SK-N-MC (cell line): ENCODE data around the gene DNAL1.
A peak's percentile ranks its signal among the peaks of the same experiment; 100 is the strongest.

Experiments
- DNase-seq: peaks from one replicate; pipeline ENCODE4 v3.0.0-alpha.2; 2011; ENCODE audit warnings: low read depth, low spot score
- H3K27ac ChIP-seq: fragments of 200-600 bp; sonication (generic); 2 replicates; pipeline ENCODE4 v1.5.1; 2016; ENCODE audit warnings: mixed run types
- H3K36me3 ChIP-seq: fragments of 200-600 bp; sonication (generic); 2 replicates; pipeline ENCODE4 v1.6.1; 2017; ENCODE audit warnings: antibody characterized with exemption, low read length, mixed read lengths; ENCODE audit not compliant: insufficient read depth
- H3K4me3 ChIP-seq: fragments of 200-600 bp; sonication (generic); 2 replicates; pipeline ENCODE4 v1.5.1; 2016
- H3K9ac ChIP-seq: fragments of 200-600 bp; sonication (generic); 2 replicates; pipeline ENCODE4 v1.8.0; 2017; ENCODE audit warnings: mixed run types, mixed read lengths; ENCODE audit not compliant: insufficient read length
- H3K9me3 ChIP-seq: fragments of 200-600 bp; sonication (generic); 2 replicates; pipeline ENCODE4 v1.6.1; 2017; ENCODE audit warnings: low read depth, mild to moderate bottlenecking, antibody characterized with exemption, low read length, moderate library complexity, mixed read lengths
- EZH2 ChIP-seq: fragments of 200-600 bp; sonication (generic); IDR thresholded peaks from one replicate; pipeline ENCODE4 v1.6.1; 2017; ENCODE audit warnings: antibody characterized with exemption
- FOXP2 ChIP-seq: optimal IDR thresholded peaks from 2 replicates; pipeline ENCODE3; 2011; ENCODE audit warnings: mild to moderate bottlenecking, moderate library complexity; ENCODE audit not compliant: insufficient read depth; ENCODE audit errors: extremely low read length, control extremely low read depth
- POLR2AphosphoS5 ChIP-seq: IDR thresholded peaks from 2 replicates; pipeline ENCODE4 v1.6.1; 2012; ENCODE audit warnings: mild to moderate bottlenecking, low read depth, low read length, borderline replicate concordance

DNAL1 gene, protein sequence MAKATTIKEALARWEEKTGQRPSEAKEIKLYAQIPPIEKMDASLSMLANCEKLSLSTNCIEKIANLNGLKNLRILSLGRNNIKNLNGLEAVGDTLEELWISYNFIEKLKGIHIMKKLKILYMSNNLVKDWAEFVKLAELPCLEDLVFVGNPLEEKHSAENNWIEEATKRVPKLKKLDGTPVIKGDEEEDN

DNA sequence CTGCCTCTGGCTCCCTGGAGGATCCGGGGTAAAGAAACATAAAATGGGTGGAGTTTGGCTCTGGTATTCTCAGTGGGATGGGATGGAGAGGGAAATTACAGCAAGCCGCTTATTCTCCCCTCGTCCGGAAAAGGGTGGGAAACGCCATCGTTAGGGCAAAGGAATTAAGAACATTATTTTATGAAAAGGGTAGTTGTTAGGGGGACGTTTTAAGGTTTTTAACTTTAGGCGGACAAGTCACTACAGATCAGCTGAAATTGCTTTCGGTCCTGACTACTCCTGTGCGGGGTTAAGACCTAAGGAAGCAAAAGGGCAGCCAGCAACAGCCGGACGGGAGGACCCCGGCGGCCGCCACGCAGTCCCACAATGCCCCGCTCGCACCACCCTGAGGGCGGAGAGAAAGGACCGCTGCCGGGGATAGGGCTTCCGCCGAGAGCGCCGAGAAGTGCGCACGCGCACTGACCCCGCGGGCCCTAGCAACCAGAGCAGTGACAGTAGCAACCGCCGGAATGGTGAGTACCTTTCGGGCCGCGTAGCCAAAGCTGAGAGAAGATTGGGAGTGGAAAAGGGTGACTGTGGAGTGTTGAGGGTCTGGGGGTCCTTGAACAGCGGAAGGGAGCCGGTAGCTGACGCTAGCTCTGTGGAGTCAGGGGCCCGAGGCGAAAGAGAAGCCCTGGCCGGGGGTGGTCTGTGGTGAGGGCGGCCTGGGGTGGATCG lies at the start of gene DNAL1:
Gene DNAL1 (plus strand): TSS at position 456 of the 717 bp plus-strand sequence. CDS start 54 bp downstream, at position 510.
- Histone ChIP-seq H3K9me3 (no peaks in the 10 kb centered on the region), H3K4me3 (peak within 1 kb of the TSS; percentile 88), H3K36me3 (no peaks in the 10 kb centered on the region), H3K9ac (peak within 1 kb of the TSS; percentile 76), H3K27ac (peak within 1 kb of the TSS; percentile 33; the same call in 1 of the 2 replicates)
- peak; percentile 14 for DNase-seq
- TF ChIP-seq FOXP2, result no peak
- no peak for TF ChIP-seq EZH2
- TF ChIP-seq POLR2AphosphoS5, result peak; percentile 93

DNA sequence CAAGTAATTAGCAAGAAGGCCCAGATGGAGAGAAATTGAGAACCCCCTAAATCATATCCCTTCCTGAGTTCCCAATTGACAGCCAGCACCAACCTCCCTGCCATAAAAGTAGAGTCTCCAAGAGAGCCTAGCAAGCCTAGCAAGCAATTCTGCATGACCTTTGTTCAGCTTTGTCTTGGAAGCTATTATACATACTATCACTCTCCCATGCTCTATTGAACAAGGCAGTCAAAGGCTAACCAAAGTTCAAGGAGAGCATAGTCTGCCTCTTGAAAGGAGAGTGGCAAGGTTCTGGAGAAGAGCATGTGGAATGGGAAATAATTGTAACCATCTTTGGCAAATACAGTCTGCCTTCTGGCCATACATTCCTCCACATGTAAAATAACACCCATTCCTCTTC lies 45.3 kb upstream of the DNAL1 start:
- no peak overlapping the region for H3K9ac ChIP-seq
- H3K4me3 ChIP-seq, result no peak overlapping the region
- TF ChIP-seq POLR2AphosphoS5 (no peak), FOXP2 (no peak), EZH2 (no peak)
- no peaks in the 10 kb centered on the region for H3K36me3 ChIP-seq
- H3K9me3 ChIP-seq, result no peaks in the 10 kb centered on the region
- no peak for DNase-seq
- H3K27ac ChIP-seq, result no peak overlapping the region

DNA sequence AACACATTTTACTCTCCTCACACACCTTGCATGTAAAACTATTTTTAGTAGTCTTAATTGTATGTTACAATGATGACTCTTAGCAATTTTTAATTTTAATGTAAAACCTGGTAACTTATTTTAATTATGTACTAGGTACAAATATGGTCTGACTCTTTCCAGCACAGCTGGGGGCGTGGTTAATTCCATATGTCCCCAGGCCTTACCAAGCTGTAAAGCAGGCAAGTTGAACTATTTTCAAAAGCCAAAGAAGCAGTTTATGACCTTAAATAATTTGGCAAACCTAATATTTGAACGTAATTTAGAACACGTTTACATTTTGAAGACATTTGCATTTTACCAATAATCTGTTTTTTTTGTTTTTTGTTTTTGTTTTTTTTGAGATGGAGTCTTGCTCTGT lies 41.8 kb upstream of the DNAL1 start:
- H3K27ac ChIP-seq, result no peak overlapping the region
- no peaks in the 10 kb centered on the region for H3K9me3 ChIP-seq
- no peaks in the 10 kb centered on the region for H3K36me3 ChIP-seq
- no peak for TF ChIP-seq POLR2AphosphoS5
- TF ChIP-seq EZH2, result no peak
- no peak overlapping the region for H3K4me3 ChIP-seq
- DNase-seq, result no peak
- H3K9ac ChIP-seq, result no peak overlapping the region

DNA sequence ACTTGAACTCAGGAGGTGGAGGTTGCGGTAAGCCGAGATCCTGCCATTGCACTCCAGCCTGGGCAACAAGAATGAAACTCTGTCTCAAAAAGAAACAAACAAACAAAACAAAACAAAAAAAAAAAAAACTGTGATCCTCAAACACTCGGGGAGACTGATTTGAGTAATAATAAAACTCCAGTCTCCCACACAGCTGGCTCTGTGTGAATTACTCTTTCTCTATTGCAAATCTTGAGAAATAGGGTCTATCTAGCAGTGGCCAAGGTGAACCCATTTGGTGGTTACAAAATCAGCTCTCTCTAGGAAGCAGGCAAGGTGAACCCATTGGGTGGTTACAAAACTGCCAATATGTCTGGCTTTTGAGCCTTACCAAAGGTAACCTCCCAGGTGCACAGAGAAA lies 38.5 kb upstream of the DNAL1 start:
- H3K36me3 ChIP-seq, result no peaks in the 10 kb centered on the region
- no peak overlapping the region for H3K4me3 ChIP-seq
- no peak for TF ChIP-seq EZH2
- no peak for TF ChIP-seq FOXP2
- no peak overlapping the region for H3K9ac ChIP-seq
- H3K27ac ChIP-seq, result no peak overlapping the region
- no peaks in the 10 kb centered on the region for H3K9me3 ChIP-seq
- no peak for DNase-seq

DNA sequence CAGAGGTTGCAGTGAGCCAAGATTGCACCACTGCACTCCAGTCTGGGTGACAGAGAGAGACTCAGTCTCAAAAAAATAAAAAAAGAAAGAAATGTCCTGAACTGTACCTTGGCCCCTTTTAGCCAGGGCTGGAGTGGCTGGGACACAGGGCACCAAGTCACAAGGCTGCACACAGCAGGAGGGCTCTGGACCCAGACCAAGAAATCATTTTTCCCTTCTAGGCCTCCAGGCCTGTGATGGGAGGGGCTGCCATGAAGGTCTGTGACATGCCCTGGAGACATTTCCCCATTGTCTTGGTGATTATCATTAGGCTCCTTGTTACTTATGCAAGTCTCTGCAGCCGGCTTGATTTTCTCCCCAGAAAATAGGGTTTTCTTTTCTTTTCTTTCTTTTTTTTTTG lies 37.5 kb upstream of the DNAL1 start:
- Histone ChIP-seq H3K9me3 (no peaks in the 10 kb centered on the region), H3K36me3 (no peaks in the 10 kb centered on the region), H3K9ac (no peak overlapping the region), H3K27ac (no peak overlapping the region), H3K4me3 (no peak overlapping the region)
- TF ChIP-seq POLR2AphosphoS5 (no peak), EZH2 (no peak), FOXP2 (no peak)
- no peak for DNase-seq

DNA sequence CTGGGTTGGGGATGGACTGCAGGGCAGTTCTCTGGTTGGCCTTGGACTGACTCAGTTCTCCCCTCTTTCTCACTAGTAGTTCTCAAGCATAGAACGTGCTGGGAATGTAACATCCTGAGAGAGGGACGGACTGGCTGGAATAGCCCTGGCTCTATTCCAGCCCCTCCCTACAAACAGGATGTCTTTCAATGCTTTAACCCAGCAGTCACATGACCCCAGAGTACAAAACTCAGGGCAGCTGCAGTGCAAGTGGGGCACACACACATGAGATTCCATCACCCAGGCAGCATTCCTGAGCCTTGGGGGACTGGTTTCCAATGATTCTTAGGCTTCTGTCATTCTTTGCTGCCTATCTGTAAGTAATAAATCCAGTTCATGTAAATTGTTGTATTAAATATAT lies 34.1 kb upstream of the DNAL1 start:
- Histone ChIP-seq H3K27ac (no peak overlapping the region), H3K36me3 (no peaks in the 10 kb centered on the region), H3K4me3 (no peak overlapping the region), H3K9me3 (no peaks in the 10 kb centered on the region), H3K9ac (no peak overlapping the region)
- TF ChIP-seq POLR2AphosphoS5 (no peak), EZH2 (no peak), FOXP2 (no peak)
- no peak for DNase-seq

DNA sequence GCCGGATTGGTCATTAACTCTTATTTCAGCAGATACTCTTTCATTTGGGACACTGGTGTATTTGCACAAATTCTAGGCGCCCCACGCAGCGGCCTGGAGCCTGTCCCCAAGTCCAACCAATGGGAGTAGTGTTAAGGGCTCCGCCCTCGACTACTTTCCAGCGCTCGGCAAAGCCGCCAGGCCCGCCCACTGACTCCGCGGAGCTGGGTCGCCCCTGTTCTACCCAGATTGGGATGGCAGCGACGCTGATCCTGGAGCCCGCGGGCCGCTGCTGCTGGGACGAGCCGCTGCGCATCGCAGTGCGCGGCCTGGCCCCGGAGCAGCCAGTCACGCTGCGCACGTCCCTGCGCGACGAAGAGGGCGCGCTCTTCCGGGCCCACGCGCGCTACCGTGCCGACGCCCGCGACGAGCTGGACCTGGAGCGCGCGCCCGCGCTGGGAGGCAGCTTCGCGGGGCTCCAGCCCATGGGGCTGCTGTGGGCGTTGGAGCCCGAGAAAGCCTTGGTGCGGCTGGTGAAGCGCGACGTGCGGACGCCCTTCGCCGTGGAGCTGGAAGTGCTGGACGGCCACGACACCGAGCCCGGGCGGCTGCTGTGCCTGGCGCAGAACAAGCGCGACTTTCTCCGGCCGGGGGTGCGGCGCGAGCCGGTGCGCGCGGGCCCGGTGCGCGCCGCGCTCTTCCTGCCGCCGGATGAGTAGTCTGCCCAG lies 32.3 kb upstream of the DNAL1 start, which contains the start of gene ACOT6:
Gene ACOT6 (plus strand): TSS at position 179 of the 707 bp plus-strand sequence. CDS start 55 bp downstream, at position 234.
- no peak within 1 kb of the TSS for H3K27ac ChIP-seq
- no peaks in the 10 kb centered on the region for H3K9me3 ChIP-seq
- H3K9ac ChIP-seq, result no peak within 1 kb of the TSS
- no peaks in the 10 kb centered on the region for H3K36me3 ChIP-seq
- peak within 1 kb of the TSS; percentile 80 for H3K4me3 ChIP-seq
- peak; percentile 25; the same call in 1 of the 2 replicates for TF ChIP-seq POLR2AphosphoS5
- no peak for TF ChIP-seq EZH2
- DNase-seq, result no peak

DNA sequence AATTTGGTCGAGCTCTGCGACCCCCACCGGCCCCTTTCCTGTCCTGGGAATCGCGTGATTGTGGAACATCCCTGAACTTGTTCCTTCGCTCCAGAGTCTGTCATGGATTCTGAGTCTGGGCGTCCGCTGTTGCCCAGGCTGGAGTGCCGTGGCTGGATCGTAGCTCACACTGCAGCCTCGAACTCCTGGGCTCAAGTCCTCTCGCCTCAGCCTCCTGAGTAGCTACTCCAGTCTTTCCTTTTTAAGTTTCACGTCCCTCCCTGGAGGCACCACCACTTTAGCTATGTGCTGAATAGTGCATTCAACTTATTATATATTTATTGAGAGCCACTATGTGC lies 31.8 kb upstream of the DNAL1 start:
- no peak for DNase-seq
- no peaks in the 10 kb centered on the region for H3K36me3 ChIP-seq
- no peaks in the 10 kb centered on the region for H3K9me3 ChIP-seq
- no peak overlapping the region for H3K9ac ChIP-seq
- peak overlapping the region; percentile 80 for H3K4me3 ChIP-seq
- TF ChIP-seq POLR2AphosphoS5 (no peak), FOXP2 (no peak), EZH2 (no peak)
- no peak overlapping the region for H3K27ac ChIP-seq
